WTC11 (cell line): ENCODE data around the gene MRFAP1. TPM values are rescaled to one million over a fixed set of nuclear protein-coding genes. Genes with fewer than 3 reads are reported as not detected.
"Not testable (repeated sequence)": the region's sequence is repeated elsewhere in the genome, so short reads cannot be mapped to it uniquely, and the experiment has no call there.

ENCODE experiments used
- ATAC-seq: fragments of 200-7000 bp; cut with Tn5 transposase; 2 replicates; pipeline ENCODE4 v1.10.0; 2021; ENCODE audit warnings: mild to moderate bottlenecking, moderate library complexity
- CTCF ChIA-PET: fragments of 300-600 bp; sonication (Branson Sonifier 250); formaldehyde crosslinking; loops from one replicate; lab custom pipeline; 2021; ENCODE audit warnings: antibody characterized with exemption; lab: Charles Lee
- POLR2A ChIA-PET: fragments of 350-600 bp; sonication (Branson Sonifier 250); formaldehyde crosslinking; loops from one replicate; lab custom pipeline; 2021; ENCODE audit warnings: antibody characterized with exemption; lab: Charles Lee
- DNase-seq: peaks from one replicate; pipeline ENCODE4 v3.0.0; 2021; ENCODE audit warnings: low spot score
- H3K27ac Mint-ChIP-seq: 2 replicates; pipeline ENCODE4 v1.8.0; 2021; ENCODE audit warnings: mixed read lengths
- H3K27me3 Mint-ChIP-seq: 2 replicates; pipeline ENCODE4 v1.8.0; 2021; ENCODE audit warnings: low read depth, mild to moderate bottlenecking, moderate library complexity, mixed read lengths
- H3K36me3 Mint-ChIP-seq: 2 replicates; pipeline ENCODE4 v1.8.0; 2021; ENCODE audit warnings: mixed read lengths
- H3K4me1 Mint-ChIP-seq: 2 replicates; pipeline ENCODE4 v1.8.0; 2022; ENCODE audit warnings: mixed read lengths
- H3K4me3 Mint-ChIP-seq: 2 replicates; pipeline ENCODE4 v1.8.0; 2021; ENCODE audit warnings: mild to moderate bottlenecking, moderate library complexity, mixed read lengths
- H3K9me3 Mint-ChIP-seq: 2 replicates; pipeline ENCODE4 v1.8.0; 2021; ENCODE audit warnings: mixed read lengths
- AFF4 ChIP-seq: sonication (generic); formaldehyde crosslinking; IDR thresholded peaks from 2 replicates; pipeline ENCODE4 v1.8.1; 2023; ENCODE audit warnings: mild to moderate bottlenecking, missing genetic modification reagents, borderline replicate concordance
- CBFB ChIP-seq: sonication (generic); formaldehyde crosslinking; IDR thresholded peaks from 2 replicates; pipeline ENCODE4 v1.8.1; 2022; ENCODE audit warnings: mild to moderate bottlenecking, low read depth, missing genetic modification reagents
- CREB1 ChIP-seq: sonication (generic); formaldehyde crosslinking; IDR thresholded peaks from 2 replicates; pipeline ENCODE4 v1.8.0; 2023; ENCODE audit warnings: mild to moderate bottlenecking, missing genetic modification reagents
- CTCF ChIP-seq: fragments of 200-600 bp; IDR thresholded peaks from 2 replicates; pipeline ENCODE4 v1.8.0; 2022; ENCODE audit warnings: antibody characterized with exemption
- E2F1 ChIP-seq: sonication (generic); formaldehyde crosslinking; IDR thresholded peaks from 2 replicates; pipeline ENCODE4 v1.8.0; 2022; ENCODE audit warnings: mild to moderate bottlenecking, missing genetic modification reagents
- FOXP1 ChIP-seq: sonication (generic); formaldehyde crosslinking; IDR thresholded peaks from 2 replicates; pipeline ENCODE4 v1.8.0; 2022; ENCODE audit warnings: missing genetic modification reagents, mild to moderate bottlenecking, moderate library complexity, borderline replicate concordance
- HMGXB4 ChIP-seq: sonication (generic); formaldehyde crosslinking; IDR thresholded peaks from 2 replicates; pipeline ENCODE4 v1.8.1; 2023; ENCODE audit warnings: mild to moderate bottlenecking, moderate library complexity, missing genetic modification reagents
- IRF2 ChIP-seq: sonication (generic); formaldehyde crosslinking; IDR thresholded peaks from 2 replicates; pipeline ENCODE4 v1.8.0; 2022; ENCODE audit warnings: low read depth, missing genetic modification reagents, borderline replicate concordance
- KAT7 ChIP-seq: sonication (generic); formaldehyde crosslinking; IDR thresholded peaks from 2 replicates; pipeline ENCODE4 v1.8.1; 2023; ENCODE audit warnings: missing genetic modification reagents, mild to moderate bottlenecking, borderline replicate concordance
- NFATC4 ChIP-seq: fragments of 250-450 bp; sonication (Bioruptor Pico); IDR thresholded peaks from 2 replicates; pipeline ENCODE4 v1.9.0; 2021; ENCODE audit warnings: mild to moderate bottlenecking
- NR1H2 ChIP-seq: sonication (generic); formaldehyde crosslinking; IDR thresholded peaks from 2 replicates; pipeline ENCODE4 v1.9.0; 2021; ENCODE audit warnings: mild to moderate bottlenecking, moderate library complexity, missing genetic modification reagents
- SP1 ChIP-seq: sonication (generic); formaldehyde crosslinking; conservative IDR thresholded peaks from 2 replicates; pipeline ENCODE4 v1.8.1; 2022; ENCODE audit warnings: missing genetic modification reagents
- ZNF423 ChIP-seq: fragments of 250-450 bp; sonication (Bioruptor Pico); IDR thresholded peaks from 2 replicates; pipeline ENCODE4 v2.1.2; 2022; ENCODE audit warnings: mild to moderate bottlenecking, moderate library complexity
- ZNF425 ChIP-seq: fragments of 250-450 bp; sonication (Bioruptor Pico); conservative IDR thresholded peaks from 2 replicates; pipeline ENCODE4 v1.9.0; 2021; ENCODE audit warnings: mild to moderate bottlenecking
- ZNF512 ChIP-seq: sonication (generic); formaldehyde crosslinking; IDR thresholded peaks from 2 replicates; pipeline ENCODE4 v1.8.1; 2022; ENCODE audit warnings: missing genetic modification reagents, borderline replicate concordance
- ZSCAN18 ChIP-seq: fragments of 250-450 bp; sonication (Bioruptor Pico); IDR thresholded peaks from 2 replicates; pipeline ENCODE4 v2.1.2; 2022; ENCODE audit warnings: mild to moderate bottlenecking, moderate library complexity
- total RNA-seq: library from RNA; stranded (reverse); gene quantifications from 3 replicates; pipeline ENCODE4 v1.2.3, GENCODE V29; 2021

Gene MRFAP1
- total RNA-seq, 1 experiment from 2014 or later = 319 TPM

- CTCF ChIA-PET, ATAC-seq, H3K27me3 Mint-ChIP-seq, DNase-seq, H3K27ac Mint-ChIP-seq, H3K36me3 Mint-ChIP-seq, H3K4me3 Mint-ChIP-seq, H3K9me3 Mint-ChIP-seq: not testable (repeated sequence)
- POLR2A ChIA-PET = interaction anchor here (0.6 kb wide), 1 partner anchor 368 kb away, joined by 4 read pairs; no protein-coding TSS in a partner anchor
- H3K4me1 Mint-ChIP-seq = peaks cover 16% of the 10 kb centered on the region
Measured at GRCh38 chr4:6628484-6628883, 12.0 kb upstream of the MRFAP1 start.

- H3K9me3 Mint-ChIP-seq = no peaks in the 10 kb centered on the region
- H3K27me3 Mint-ChIP-seq = no peaks in the 10 kb centered on the region
- no peak overlapping the region for H3K27ac Mint-ChIP-seq
- H3K36me3 Mint-ChIP-seq = no peaks in the 10 kb centered on the region
- ChIA-PET CTCF (interaction anchor here (1.1 kb wide), 1 partner anchor 57 kb away, joined by 4 read pairs; the partner anchor contains the start of gene MAN2B2), POLR2A (no interaction called here)
- no peak overlapping the region for H3K4me3 Mint-ChIP-seq
- DNase-seq = no peak
- ATAC-seq = no peak
- TF ChIP-seq IRF2 (CRISPR knock-in tag) (no peak), AFF4 (no peak), ZSCAN18 (CRISPR knock-in tag) (no peak), CBFB (CRISPR knock-in tag) (no peak), SP1 (CRISPR knock-in tag) (no peak), KAT7 (CRISPR knock-in tag) (no peak), FOXP1 (CRISPR knock-in tag) (no peak), E2F1 (no peak), NFATC4 (CRISPR knock-in tag) (no peak), CTCF (no peak), ZNF425 (CRISPR knock-in tag) (no peak), CREB1 (CRISPR knock-in tag) (no peak), ZNF423 (CRISPR knock-in tag) (no peak), ZNF512 (no peak), HMGXB4 (CRISPR knock-in tag) (no peak), NR1H2 (no peak)
- peaks cover 10% of the 10 kb centered on the region for H3K4me1 Mint-ChIP-seq
Measured at GRCh38 chr4:6632125-6632524, 8.4 kb upstream of the MRFAP1 start.
